HG03280 (cell line): ENCODE measurements around the gene AJM1.
"Not testable (repeated sequence)": the region's sequence is repeated elsewhere in the genome, so short reads cannot be mapped to it uniquely, and the experiment has no call there.

Experiments used
- ATAC-seq: cut with Tn5 transposase; IDR thresholded peaks from one replicate; pipeline ENCODE4 v1.9.1; 2021; ENCODE audit warnings: mild to moderate bottlenecking, moderate library complexity; ENCODE audit not compliant: unreplicated experiment

The AJM1 gene

GRCh38 chr9:136865768-136866103 lies 23.5 kb downstream of the AJM1 start:
- no peak for ATAC-seq

GRCh38 chr9:136866898-136867421 lies 24.7 kb downstream of the AJM1 start:
- not testable (repeated sequence) for ATAC-seq

GRCh38 chr9:136867480-136867879 lies 25.2 kb downstream of the AJM1 start:
- no peak for ATAC-seq

GRCh38 chr9:136867917-136868316 lies 25.6 kb downstream of the AJM1 start:
- ATAC-seq, result no peak

GRCh38 chr9:136868644-136869043 lies 26.4 kb downstream of the AJM1 start:
- ATAC-seq, result no peak

GRCh38 chr9:136869611-136870010 lies 27.3 kb downstream of the AJM1 start:
- ATAC-seq, result not testable (repeated sequence)

- ATAC-seq, result no peak
These were observed 32.9 kb downstream of the AJM1 start for GRCh38 chr9:136875155-136875554.

GRCh38 chr9:136876476-136876875 lies 34.2 kb downstream of the AJM1 start:
- no peak for ATAC-seq

- ATAC-seq, result no peak
These were observed 38.4 kb downstream of the AJM1 start for GRCh38 chr9:136880651-136881050.

GRCh38 chr9:136881691-136882108 lies 39.4 kb downstream of the AJM1 start:
- ATAC-seq, result no peak

GRCh38 chr9:136882109-136882946 lies 40.0 kb downstream of the AJM1 start:
- ATAC-seq, result no peak

- not testable (repeated sequence) for ATAC-seq
These were observed 40.6 kb downstream of the AJM1 start for GRCh38 chr9:136882947-136883283.

GRCh38 chr9:136883670-136884069 lies 41.4 kb downstream of the AJM1 start:
- ATAC-seq, result not testable (repeated sequence)

GRCh38 chr9:136885950-136886578 lies 43.8 kb downstream of the AJM1 start, which contains the start of gene TRAF2:
TSS of gene TRAF2 (plus strand) at chr9:136886516. CDS start at chr9:136898741, 12,225 bp downstream.
- peak; percentile 88 for ATAC-seq

- ATAC-seq, result peak; percentile 31
These were observed 44.6 kb downstream of the AJM1 start for GRCh38 chr9:136886610-136887597.

GRCh38 chr9:136888454-136888853 lies 46.2 kb downstream of the AJM1 start:
- ATAC-seq, result no peak

- no peak for ATAC-seq
These were observed 47.6 kb downstream of the AJM1 start for GRCh38 chr9:136889858-136890257.

GRCh38 chr9:136890661-136891060 lies 48.4 kb downstream of the AJM1 start:
- no peak for ATAC-seq
